Measurements from ENCODE around the gene REXO1. TPM values are rescaled to one million over a fixed set of nuclear protein-coding genes. Genes with fewer than 3 reads are reported as not detected.

The REXO1 gene
- total and polyA plus RNA-seq, 2 donors (not counting 3 experiments of a cell fraction or from before 2014, with no cell fraction given) = 41.1 to 56.9 TPM

DNA sequence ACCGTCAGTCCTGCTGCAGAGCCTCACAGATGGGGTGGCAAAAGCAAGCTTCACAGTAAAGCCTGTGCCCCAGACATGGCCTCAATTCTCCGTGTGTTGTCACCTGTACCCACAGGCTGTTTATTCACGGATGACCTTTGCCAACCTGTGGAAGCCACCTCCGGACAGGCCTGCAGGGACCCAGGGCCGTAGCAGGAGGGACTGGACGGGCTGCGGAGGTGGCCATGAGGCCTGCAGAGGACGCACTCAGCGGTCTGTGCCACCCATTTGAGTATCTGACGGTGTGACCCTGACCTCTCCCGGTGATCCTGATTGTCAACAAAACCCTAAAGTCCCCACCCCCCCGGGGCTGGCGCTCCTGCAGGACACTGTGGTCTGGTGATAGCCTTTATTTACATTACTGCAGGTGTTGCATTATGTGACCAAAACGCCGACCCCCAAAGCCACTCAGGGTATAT is 22.9 kb upstream of the REXO1 start:
- Histone ChIP-seq H3K4me2 (ENCODE audit: insufficient read depth, low read length) (no peak overlapping the region), H3K9me3 (replicated peaks; ENCODE audit: control insufficient read depth, insufficient read depth, low read length) (no peaks in the 10 kb centered on the region), H3K79me2 (ENCODE audit: control insufficient read depth, insufficient read depth, low read length) (peaks cover 38% of the 10 kb centered on the region), H3K36me3 (ENCODE audit: control insufficient read depth in 2 of 2, extremely low read depth in 1 of 2, insufficient read depth in 2 of 2, low read length in 2 of 2) (peaks cover 0 to 4% of the 10 kb centered on the region in 2 experiments), H3K27me3 (ENCODE audit: control insufficient read depth in 2 of 2, insufficient read depth in 2 of 2, low read length in 2 of 2) (no peaks in the 10 kb centered on the region), H4K20me1 (replicated peaks; ENCODE audit: control insufficient read depth, extremely low read depth, insufficient read depth, low read length) (no peaks in the 10 kb centered on the region), H3K4me1 (ENCODE audit: control insufficient read depth, extremely low read depth, insufficient read depth, low read length) (peaks cover 15% of the 10 kb centered on the region), H3K9me1 (replicated peaks; ENCODE audit: control insufficient read depth, extremely low read depth, insufficient read depth, low read length) (no peaks in the 10 kb centered on the region), H2AFZ (ENCODE audit: low read depth, low read length) (no peak overlapping the region), H3K27ac (ENCODE audit: insufficient read depth, low read depth, low read length) (no peak overlapping the region), H3K9ac (replicated peaks; ENCODE audit: extremely low read depth, insufficient read depth, low read length) (no peak overlapping the region), H3K4me3 (replicated peaks in 1 of 3; ENCODE audit: insufficient read depth in 1 of 3, low read depth in 1 of 3, low read length in 3 of 3) (no peak overlapping the region)
- ChIA-PET POLR2A (no interaction called here), CTCF (no interaction called here)
- TF ChIP-seq JUN (IDR thresholded peaks at IDR 0.05; ENCODE audit: borderline replicate concordance, insufficient read depth, insufficient read length, low read depth) = no peak
- TF ChIP-seq, protein P1, sequence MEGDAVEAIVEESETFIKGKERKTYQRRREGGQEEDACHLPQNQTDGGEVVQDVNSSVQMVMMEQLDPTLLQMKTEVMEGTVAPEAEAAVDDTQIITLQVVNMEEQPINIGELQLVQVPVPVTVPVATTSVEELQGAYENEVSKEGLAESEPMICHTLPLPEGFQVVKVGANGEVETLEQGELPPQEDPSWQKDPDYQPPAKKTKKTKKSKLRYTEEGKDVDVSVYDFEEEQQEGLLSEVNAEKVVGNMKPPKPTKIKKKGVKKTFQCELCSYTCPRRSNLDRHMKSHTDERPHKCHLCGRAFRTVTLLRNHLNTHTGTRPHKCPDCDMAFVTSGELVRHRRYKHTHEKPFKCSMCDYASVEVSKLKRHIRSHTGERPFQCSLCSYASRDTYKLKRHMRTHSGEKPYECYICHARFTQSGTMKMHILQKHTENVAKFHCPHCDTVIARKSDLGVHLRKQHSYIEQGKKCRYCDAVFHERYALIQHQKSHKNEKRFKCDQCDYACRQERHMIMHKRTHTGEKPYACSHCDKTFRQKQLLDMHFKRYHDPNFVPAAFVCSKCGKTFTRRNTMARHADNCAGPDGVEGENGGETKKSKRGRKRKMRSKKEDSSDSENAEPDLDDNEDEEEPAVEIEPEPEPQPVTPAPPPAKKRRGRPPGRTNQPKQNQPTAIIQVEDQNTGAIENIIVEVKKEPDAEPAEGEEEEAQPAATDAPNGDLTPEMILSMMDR (IDR thresholded peaks at IDR 0.05; ENCODE audit: extremely low read depth in 1 of 2, insufficient read depth in 1 of 2, low read depth in 1 of 2, low read length in 2 of 2) = no peak
- TF ChIP-seq POLR2AphosphoS5 (IDR thresholded peaks at IDR 0.05; ENCODE audit: insufficient read depth, low read depth, low read length) = no peak
- dilution Hi-C loops (cut with MboI; ENCODE audit: extremely low pct_ligation_motif_present, low sequenced_read_pairs) = no loop called here
- FAIRE-seq = no peak
- DNase-seq (ENCODE audit: low read depth, low spot score) = no peak
- no TSS peak for BruUV-seq (replicated peaks)
- intact Hi-C loops (cut with micrococcal nuclease) = no loop called here

- Histone ChIP-seq H3K27ac (ENCODE audit: insufficient read depth, low read depth, low read length) (no peak overlapping the region), H3K4me1 (ENCODE audit: control insufficient read depth, extremely low read depth, insufficient read depth, low read length) (peaks cover 6% of the 10 kb centered on the region), H3K79me2 (ENCODE audit: control insufficient read depth, insufficient read depth, low read length) (peaks cover 20% of the 10 kb centered on the region), H2AFZ (ENCODE audit: low read depth, low read length) (no peak overlapping the region), H3K4me2 (ENCODE audit: insufficient read depth, low read length) (no peak overlapping the region), H3K9me3 (replicated peaks; ENCODE audit: control insufficient read depth, insufficient read depth, low read length) (no peaks in the 10 kb centered on the region), H3K9ac (replicated peaks; ENCODE audit: extremely low read depth, insufficient read depth, low read length) (no peak overlapping the region), H4K20me1 (replicated peaks; ENCODE audit: control insufficient read depth, extremely low read depth, insufficient read depth, low read length) (no peaks in the 10 kb centered on the region), H3K27me3 (ENCODE audit: control insufficient read depth in 2 of 2, insufficient read depth in 2 of 2, low read length in 2 of 2) (no peaks in the 10 kb centered on the region), H3K36me3 (ENCODE audit: control insufficient read depth in 2 of 2, extremely low read depth in 1 of 2, insufficient read depth in 2 of 2, low read length in 2 of 2) (peaks cover 0 to 4% of the 10 kb centered on the region in 2 experiments), H3K4me3 (replicated peaks in 1 of 3; ENCODE audit: insufficient read depth in 1 of 3, low read depth in 1 of 3, low read length in 3 of 3) (no peak overlapping the region), H3K9me1 (replicated peaks; ENCODE audit: control insufficient read depth, extremely low read depth, insufficient read depth, low read length) (no peaks in the 10 kb centered on the region)
- ChIA-PET CTCF (interaction anchor here (0.9 kb wide), 1 partner anchor 43 kb away, joined by 3 read pairs; no protein-coding TSS in a partner anchor), POLR2A (no interaction called here)
- no TSS peak for BruUV-seq (replicated peaks)
- DNase-seq (ENCODE audit: low read depth, low spot score) = no peak
- intact Hi-C loops (cut with micrococcal nuclease) (no loop called here), dilution Hi-C loops (cut with MboI; ENCODE audit: extremely low pct_ligation_motif_present, low sequenced_read_pairs) (no loop called here)
- TF ChIP-seq POLR2AphosphoS5 (IDR thresholded peaks at IDR 0.05; ENCODE audit: insufficient read depth, low read depth, low read length) = no peak
- no peak for TF ChIP-seq MAX (IDR thresholded peaks at IDR 0.05; ENCODE audit: insufficient read depth, insufficient read length)
- TF ChIP-seq, protein P1 (IDR thresholded peaks at IDR 0.05; ENCODE audit: extremely low read depth in 1 of 2, insufficient read depth in 1 of 2, low read depth in 1 of 2, low read length in 2 of 2) = no peak
- no peak for TF ChIP-seq MYC (IDR thresholded peaks at IDR 0.05; ENCODE audit: low read depth, low read length)
- TF ChIP-seq FOS (IDR thresholded peaks at IDR 0.05; ENCODE audit: borderline replicate concordance, insufficient read depth, low read length) = no peak
- TF ChIP-seq GATA2 (IDR thresholded peaks at IDR 0.05; ENCODE audit: insufficient read depth, insufficient read length, low read depth, low read length) = no peak
- no peak for TF ChIP-seq EZH2 (IDR thresholded peaks at IDR 0.05; ENCODE audit: borderline replicate concordance, low read depth, low read length, severe bottlenecking)
- TF ChIP-seq POLR2A (IDR thresholded peaks at IDR 0.05; ENCODE audit: low read depth, low read length) = no peak
- no peak for TF ChIP-seq JUN (IDR thresholded peaks at IDR 0.05; ENCODE audit: borderline replicate concordance, insufficient read depth, insufficient read length, low read depth)
- FAIRE-seq = no peak
These were observed 20.7 kb upstream of the REXO1 start for GRCh38 chr19:1868971-1869370.

Measured in endothelial cell of umbilical vein (primary cell).